Measurements from ENCODE around the gene TAF4B.

- TF ChIP-seq POLR2A (IDR thresholded peaks at IDR 0.05; ENCODE audit: low read length) (no peak), GATA1 (IDR thresholded peaks at IDR 0.05; ENCODE audit: low read depth, low read length) (no peak)
Observed at GRCh38 chr18:26205318-26205717, 20.9 kb upstream of the TAF4B start.
